Right lobe of liver (tissue), 6 donors: ENCODE measurements around the gene LSP1. TPM values are rescaled to one million over a fixed set of nuclear protein-coding genes. Genes with fewer than 3 reads are reported as not detected.
A peak's percentile ranks its signal among the peaks of the same experiment; 100 is the strongest.

Source experiments
- ATAC-seq, 4 donors: fragments of 200-7000 bp; cut with Tn5 transposase; one replicate each; pipeline ENCODE4 v1.9.1; 2020; ENCODE audit warnings: mild to moderate bottlenecking in 4 of 4, moderate library complexity in 4 of 4
- DNase-seq, 3 donors: peaks; one replicate each; pipeline ENCODE4 v3.0.0-alpha.2; 2020
- H3K27ac ChIP-seq, 3 donors: fragments of 200-600 bp; one replicate each; pipeline ENCODE4 v1.8.0; 2022
- H3K27me3 ChIP-seq, 2 donors: fragments of 200-600 bp; one replicate each; pipeline ENCODE4 v1.8.0; 2022
- H3K36me3 ChIP-seq, 4 donors: fragments of 200-600 bp; sonication (generic) in 1 of 4; one replicate each; pipeline versions ENCODE4 v1.5.1 to v1.8.0; 2017 to 2022; ENCODE audit warnings: control low read depth in 1 of 4
- H3K4me1 ChIP-seq, 4 donors: fragments of 200-600 bp; sonication (generic) in 1 of 4; one replicate each; pipeline versions ENCODE4 v1.5.1 to v1.8.0; 2017 to 2022; ENCODE audit warnings: control low read depth in 1 of 4
- H3K4me3 ChIP-seq, 3 donors: fragments of 200-600 bp; one replicate each; pipeline ENCODE4 v1.8.0; 2022
- H3K9me3 ChIP-seq, 4 donors: fragments of 200-600 bp; sonication (generic) in 1 of 4; one replicate each; pipeline versions ENCODE4 v1.5.1 to v1.8.0; 2017 to 2022; ENCODE audit warnings: control low read depth in 1 of 4
- CTCF ChIP-seq, 4 donors: fragments of 200-600 bp in 3 of 4; fragments of 450-650 bp in 1 of 4; IDR thresholded peaks; one replicate each; pipeline versions ENCODE4 v1.5.1 to v1.8.0; 2016 to 2022; ENCODE audit warnings: antibody characterized with exemption in 4 of 4, mild to moderate bottlenecking in 2 of 4
- POLR2A ChIP-seq: fragments of 450-650 bp; IDR thresholded peaks from one replicate; pipeline ENCODE4 v1.6.1; 2017; ENCODE audit warnings: antibody characterized with exemption, mild to moderate bottlenecking
- WGBS: methylation state at CpG from one replicate; pipeline ENCODE4 v1.1.6; 2018; ENCODE audit warnings: low coverage, low lambda C conversion rate; ENCODE audit not compliant: insufficient coverage; ENCODE audit errors: missing lambda C conversion rate; 5-methylcytosine and 5-hydroxymethylcytosine counted together
- intact Hi-C, 2 donors: fragments of 100-400 bp; cut with DNase I; formaldehyde crosslinking; loops; one replicate each; pipeline versions ENCODE4 v1.11.2 to v1.14.1; 2022
- total RNA-seq, 6 experiments: library from RNA; depleted of rRNA in 2 of 6; stranded (reverse); fragments of >200 nt in 2 of 6; fragmentation: NEBNext Ultra II Directional in 3 of 6; extraction: Animal tissue kit (Norgen Biotek cat#: 25700) in 3 of 6; gene quantifications; one replicate each; pipeline versions ENCODE4 v1.1.0 to v1.2.4, GENCODE V29; 2016 to 2023
- donor health status: DM: no; HTN: yes; CAD: no.
- donor health status: DM: no; HTN: no; CAD: no.
- donor health status: DM: no; HTN: no; CAD: no.
- donor health status: DM: no; HTN: yes; CAD: no.
- donor health status: DM: no; HTN: yes; CAD: no.

LSP1 gene
- total RNA-seq, 6 experiments from 2014 or later = 2.3 to 20.6 (median 8.8) TPM

GRCh38 chr11:1920128-1920908, 67.4 kb downstream of the LSP1 start:
- H3K27ac ChIP-seq = no peak overlapping the region
- peak in 1 of 3 donors; percentile 44 for DNase-seq
- H3K4me1 ChIP-seq = no peaks in the 10 kb centered on the region
- no peaks in the 10 kb centered on the region for H3K27me3 ChIP-seq
- no peak overlapping the region for H3K4me3 ChIP-seq
- ATAC-seq = no peak
- no peak for TF ChIP-seq CTCF (IDR thresholded peaks at IDR 0.05)
- no peak for TF ChIP-seq POLR2A
- WGBS = 80% methylated on average over 1 of the region's 25 CpGs
- no peaks in the 10 kb centered on the region for H3K9me3 ChIP-seq
- H3K36me3 ChIP-seq = no peaks in the 10 kb centered on the region
- intact Hi-C loops = no loop called here

GRCh38 chr11:1920909-1921573, 68.2 kb downstream of the LSP1 start:
- Histone ChIP-seq H3K27ac (no peak overlapping the region), H3K4me1 (no peaks in the 10 kb centered on the region), H3K4me3 (no peak overlapping the region), H3K9me3 (no peaks in the 10 kb centered on the region), H3K27me3 (no peaks in the 10 kb centered on the region), H3K36me3 (no peaks in the 10 kb centered on the region)
- DNase-seq (peak in 1 of 3 donors; percentile 41), ATAC-seq (no peak)
- WGBS = 61% methylated on average over 10 of the region's 21 CpGs
- TF ChIP-seq POLR2A (no peak), CTCF (IDR thresholded peaks at IDR 0.05) (no peak)
- intact Hi-C loops = no loop called here

- ATAC-seq (peak in 1 of 4 donors; percentile 15), DNase-seq (peak in 2 of 3 donors; percentile 49 to 53)
- Histone ChIP-seq H3K4me3 (no peak overlapping the region), H3K27me3 (no peaks in the 10 kb centered on the region), H3K9me3 (no peaks in the 10 kb centered on the region), H3K36me3 (no peaks in the 10 kb centered on the region), H3K4me1 (no peaks in the 10 kb centered on the region), H3K27ac (no peak overlapping the region)
- intact Hi-C loops = no loop called here
- TF ChIP-seq CTCF (IDR thresholded peaks at IDR 0.05) (no peak), POLR2A (no peak)
- WGBS = 36% methylated on average over 3 of the region's 18 CpGs
Measured at GRCh38 chr11:1921574-1922141, 68.8 kb downstream of the LSP1 start.

- Histone ChIP-seq H3K9me3 (no peaks in the 10 kb centered on the region), H3K27me3 (no peaks in the 10 kb centered on the region), H3K27ac (no peak overlapping the region), H3K4me3 (no peak overlapping the region), H3K4me1 (no peaks in the 10 kb centered on the region), H3K36me3 (no peaks in the 10 kb centered on the region)
- 48% methylated on average over 3 of the region's 14 CpGs for WGBS
- peak in 1 of 3 donors; percentile 42 for DNase-seq
- TF ChIP-seq CTCF (IDR thresholded peaks at IDR 0.05) = no peak
- TF ChIP-seq POLR2A = no peak
- ATAC-seq = peak in 1 of 4 donors; percentile 9
- intact Hi-C loops = no loop called here
Measured at GRCh38 chr11:1922481-1923081, 69.7 kb downstream of the LSP1 start.
